MM.1S (cell line): ENCODE measurements around the gene VAV3.

Source experiments
- CTCF ChIP-seq: fragments of 300-600 bp; sonication (generic); IDR thresholded peaks from 2 replicates; pipeline ENCODE4 v1.5.1; 2016; ENCODE audit warnings: antibody characterized with exemption, low read length, mixed read lengths
- EZH2 ChIP-seq: fragments of 300-600 bp; sonication (generic); optimal IDR thresholded peaks from 2 replicates; pipeline ENCODE3; 2017; ENCODE audit warnings: low read depth, mild to moderate bottlenecking, antibody characterized with exemption, low read length, mixed read lengths

- TF ChIP-seq CTCF (no peak; the same call in 1 of the 2 replicates), EZH2 (no peak)
Measured at GRCh38 chr1:107935396-107936064, 29.4 kb downstream of the VAV3 start.
